SIG-M5 (cell line): Measurements from ENCODE around the gene RFLNA.
"Not testable (repeated sequence)": the region's sequence is repeated elsewhere in the genome, so short reads cannot be mapped to it uniquely, and the experiment has no call there.

Experiments used
- DNase-seq: peaks from one replicate; lab custom pipeline; 2025; lab: John Stamatoyannopoulos, UW

The RFLNA gene

DNA sequence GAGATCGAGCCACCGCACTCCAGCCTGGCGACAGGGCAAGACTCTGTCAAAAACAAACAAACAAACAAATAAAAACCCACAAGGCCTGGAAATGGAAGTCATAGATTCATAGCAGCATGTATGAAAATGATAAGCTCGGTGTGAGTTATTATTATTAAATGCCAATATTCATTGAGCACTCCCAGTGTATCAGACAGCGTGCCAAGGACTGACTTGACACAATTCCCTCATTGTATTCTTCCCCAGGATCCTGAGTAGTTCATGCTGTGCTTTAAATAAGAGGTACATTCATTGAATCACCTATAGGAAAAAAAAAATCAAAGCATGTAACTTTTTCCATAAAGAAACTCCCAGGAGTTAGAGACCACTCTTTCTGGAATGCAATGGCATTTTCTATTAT lies 12.6 kb upstream of the RFLNA start:
- no peak for DNase-seq

DNA sequence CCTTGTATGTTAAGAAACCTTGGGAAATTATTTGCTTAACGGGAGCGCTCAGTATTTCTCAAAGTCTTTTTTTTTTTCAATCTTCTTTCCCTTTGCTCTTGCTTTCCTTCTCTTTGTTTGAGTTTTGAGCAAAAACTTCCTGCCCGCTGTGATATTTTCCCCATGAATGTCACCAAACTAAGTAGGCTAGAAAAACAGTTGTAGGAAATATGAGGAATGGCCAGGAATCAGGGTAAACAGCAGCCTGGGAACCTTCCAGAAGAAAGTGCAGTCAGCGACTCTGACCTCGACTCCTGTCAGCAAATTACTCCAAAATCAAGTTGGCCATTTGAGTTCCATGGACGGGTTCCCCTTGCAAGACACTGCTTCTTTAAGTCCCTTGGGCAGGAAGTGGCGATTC lies 11.6 kb upstream of the RFLNA start:
- DNase-seq = no peak

DNA sequence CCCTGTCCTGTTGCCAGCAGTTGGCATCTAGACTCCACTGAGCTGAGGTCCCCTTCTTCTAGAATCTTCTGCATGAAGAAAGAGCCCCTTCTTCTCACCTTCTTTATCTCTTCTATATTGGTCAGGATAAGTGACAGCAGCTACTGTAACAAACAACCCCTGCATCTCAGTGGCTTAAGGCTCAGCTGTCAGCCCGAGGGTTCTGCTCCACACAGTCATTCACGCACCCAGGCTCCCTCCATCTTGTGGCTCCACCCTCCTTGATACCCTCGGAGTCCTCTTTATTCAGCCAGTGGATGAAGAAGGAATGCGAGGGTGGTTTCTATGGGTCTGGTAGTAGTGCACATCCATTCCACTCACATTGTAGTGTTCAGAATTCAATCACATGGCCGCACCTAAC lies 10.5 kb upstream of the RFLNA start:
- DNase-seq = no peak

DNA sequence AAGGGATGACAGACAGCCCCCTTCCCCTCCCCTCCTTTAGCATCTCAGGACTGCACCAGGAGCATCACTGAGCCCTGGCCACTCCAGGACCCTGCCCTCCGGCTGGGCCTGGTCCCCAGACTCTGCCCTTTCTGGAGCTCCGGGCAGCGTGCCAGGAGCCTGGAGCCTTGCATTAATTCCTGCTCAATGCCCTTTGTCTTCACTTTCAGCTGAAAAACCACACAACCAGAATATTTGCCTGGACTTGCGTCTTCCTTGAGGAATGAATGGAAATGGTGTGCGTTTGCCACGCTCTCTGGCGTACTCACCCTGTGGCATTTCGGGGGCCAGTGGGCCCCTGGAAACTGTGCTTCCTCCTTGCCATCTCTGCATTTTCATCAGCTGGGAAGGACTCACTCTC lies 8.5 kb upstream of the RFLNA start:
- no peak for DNase-seq

DNA sequence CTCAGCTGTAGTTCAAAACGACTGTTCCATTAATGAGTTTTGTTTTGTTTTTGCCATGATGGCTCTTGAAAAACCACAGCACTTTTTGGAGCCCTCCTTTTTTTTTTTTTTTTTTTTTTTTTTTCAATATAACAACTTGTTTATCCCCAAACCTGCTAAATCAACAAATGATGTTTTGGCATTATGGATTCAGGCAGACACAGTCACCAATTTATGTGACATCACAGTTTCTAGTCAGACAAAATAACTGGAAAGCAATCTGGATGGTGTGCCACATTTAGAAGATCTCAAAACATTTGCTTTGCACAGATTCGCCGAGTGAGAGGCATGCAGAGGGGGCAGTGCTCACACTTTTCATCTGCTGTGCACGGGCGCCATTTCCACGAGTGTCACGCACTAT lies 7.9 kb upstream of the RFLNA start:
- no peak for DNase-seq

DNA sequence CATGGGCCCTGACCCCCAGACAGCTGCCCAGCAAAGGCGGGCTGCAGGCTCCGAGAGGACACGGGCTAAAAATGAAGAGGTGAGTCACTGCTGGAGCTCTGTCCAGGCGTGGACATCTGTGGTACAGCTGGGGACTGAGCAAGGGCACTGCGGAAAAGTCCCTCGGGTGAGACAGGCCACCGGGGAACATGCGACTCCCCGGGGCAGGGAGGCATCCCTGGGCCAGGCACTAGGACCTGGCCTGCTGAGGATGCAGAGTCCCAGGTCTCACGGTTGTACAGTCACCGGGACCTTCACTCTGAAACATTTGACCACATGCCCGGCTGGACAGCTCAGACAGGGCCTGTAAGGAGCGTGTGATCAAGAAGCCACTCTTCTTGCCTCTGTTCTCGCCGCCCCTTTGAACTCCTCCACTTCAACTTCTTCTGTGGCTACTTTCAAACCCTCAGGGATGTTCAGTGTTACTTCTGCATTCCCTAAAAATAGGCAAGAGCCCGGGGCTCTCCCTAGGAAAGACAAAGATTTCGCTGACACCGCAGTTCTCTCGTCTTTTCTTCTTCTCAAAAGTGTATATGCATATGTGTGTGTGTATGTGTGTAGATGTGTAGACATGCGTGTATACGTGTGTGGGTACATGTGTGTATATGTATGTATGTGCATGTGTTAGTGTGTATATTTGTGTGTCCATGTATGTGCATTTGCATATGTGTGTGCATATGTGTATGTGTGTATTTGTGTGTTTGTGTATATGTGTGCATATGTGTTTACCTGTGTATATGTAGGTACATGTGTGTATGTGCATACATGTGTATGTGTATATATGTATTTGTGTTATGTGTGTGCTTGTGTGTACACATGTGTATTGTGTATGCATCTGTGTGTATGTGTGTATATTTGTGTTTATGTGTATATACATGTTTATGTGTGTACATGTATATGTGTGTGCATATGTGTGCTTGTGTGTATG lies 5.0 kb upstream of the RFLNA start:
- no peak for DNase-seq

DNA sequence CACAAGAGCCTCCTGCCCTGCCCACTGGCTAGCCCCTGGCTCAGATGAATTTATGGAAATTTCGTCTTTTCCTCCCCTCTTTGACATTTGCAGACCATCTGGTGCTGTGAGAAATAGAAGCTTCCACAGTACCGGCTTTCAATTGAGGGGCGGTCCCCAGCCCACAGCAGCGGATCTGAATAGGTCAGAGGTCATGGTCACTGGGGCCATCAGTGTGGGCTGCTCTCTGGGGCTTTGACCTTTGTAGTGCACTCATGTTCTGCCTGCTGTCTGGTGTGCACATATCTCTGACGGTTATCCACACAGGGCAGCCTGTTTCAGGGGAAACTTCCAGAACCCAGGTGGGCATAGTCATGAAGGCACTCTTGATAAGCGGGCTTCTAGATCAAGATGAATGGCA lies 2.5 kb upstream of the RFLNA start:
- no peak for DNase-seq

DNA sequence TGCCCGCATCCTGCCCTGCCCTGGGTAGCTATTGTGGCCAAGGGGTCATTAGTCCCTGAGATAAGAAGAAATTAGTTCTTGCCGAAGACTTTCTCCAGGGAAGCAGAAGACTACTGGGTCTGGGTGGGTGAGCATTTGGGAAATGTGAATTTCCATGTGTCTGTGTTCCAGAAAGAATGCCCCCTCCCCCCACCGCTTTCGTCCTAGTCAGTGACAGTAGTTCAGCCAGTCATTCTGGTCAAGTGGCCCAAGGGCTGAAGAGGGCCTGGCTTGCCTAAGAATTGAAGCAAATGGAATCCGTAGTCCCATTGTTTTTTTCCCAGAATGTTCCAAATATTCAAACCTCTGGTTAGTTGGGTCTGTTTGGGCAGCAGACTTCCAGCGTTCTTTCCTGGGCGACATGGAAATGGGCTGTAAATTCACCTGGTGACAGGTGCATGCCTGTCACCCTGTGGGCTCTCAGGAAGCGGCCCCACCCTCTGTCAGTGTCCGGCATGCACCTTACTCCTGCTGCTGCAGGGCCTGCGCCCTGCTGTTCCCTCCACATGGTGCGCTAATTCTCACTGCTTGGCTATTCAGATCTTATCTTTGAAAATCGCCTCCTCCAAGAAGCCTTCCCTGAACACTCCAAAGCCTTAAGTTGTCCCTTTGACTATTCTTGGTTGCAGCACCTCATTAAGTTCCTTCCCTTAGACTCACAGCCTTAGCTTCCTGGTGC lies 1.4 kb upstream of the RFLNA start:
- no peak for DNase-seq

DNA sequence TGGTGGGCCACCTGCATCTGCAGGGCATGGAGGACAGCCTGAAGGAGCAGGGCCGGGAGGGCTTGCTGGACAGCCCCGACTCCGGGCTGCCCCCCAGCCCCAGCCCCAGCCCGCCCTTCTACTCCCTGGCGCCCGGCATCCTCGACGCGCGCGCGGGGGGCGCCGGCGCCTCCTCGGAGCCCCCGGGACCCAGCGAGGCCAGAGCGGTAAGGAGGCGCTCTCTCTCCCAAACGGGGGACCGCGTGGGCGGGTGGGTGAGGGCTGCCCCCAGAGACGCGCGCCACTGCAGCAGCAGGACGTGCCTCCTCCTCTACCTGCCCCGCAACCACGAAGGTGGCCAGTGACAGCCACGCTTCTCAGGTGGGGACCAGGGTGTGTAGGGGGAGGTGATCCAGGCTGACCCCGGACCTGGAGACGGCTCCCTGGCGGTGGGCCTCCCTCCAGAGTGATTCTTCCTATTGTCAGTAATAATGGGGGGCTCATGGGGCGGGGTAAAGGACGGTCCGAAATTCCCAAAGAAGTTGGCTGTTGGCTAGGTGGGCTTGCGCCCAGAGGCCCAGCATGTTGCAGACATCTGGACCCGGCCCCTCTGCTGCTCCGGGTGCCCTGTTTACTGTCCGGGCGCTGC lies 652 bp downstream of the RFLNA start:
- DNase-seq = no peak

DNA sequence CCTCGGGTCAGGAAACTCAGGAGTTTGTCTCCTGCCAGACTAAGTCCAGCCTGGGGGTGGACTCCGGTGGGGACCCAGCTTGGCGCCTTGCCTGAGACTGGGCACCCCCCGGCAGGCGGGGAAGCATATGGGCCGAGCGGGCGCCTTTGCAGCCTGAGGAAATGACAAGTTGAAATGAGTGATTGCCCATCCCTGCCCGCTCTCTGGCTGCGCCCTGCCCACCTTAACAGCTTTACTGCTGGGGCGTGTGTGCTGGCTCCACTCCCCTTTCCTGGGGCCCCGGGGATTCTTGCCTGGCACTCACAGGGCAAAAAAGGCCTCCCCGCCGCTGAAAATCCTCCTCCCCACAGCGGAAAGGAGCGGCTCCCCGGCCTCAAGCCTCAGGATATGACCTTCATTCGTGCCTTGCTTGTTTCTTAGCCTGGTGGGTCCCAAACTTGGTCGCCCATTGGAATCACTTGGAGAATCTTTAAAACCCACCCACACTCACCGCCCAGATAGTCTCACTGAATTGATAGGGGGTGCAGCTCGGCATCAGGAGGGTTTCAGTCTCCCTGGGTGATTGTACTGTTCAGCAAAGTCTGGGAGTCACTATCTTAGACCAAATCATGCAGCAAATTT lies 1.5 kb downstream of the RFLNA start:
- DNase-seq = no peak

DNA sequence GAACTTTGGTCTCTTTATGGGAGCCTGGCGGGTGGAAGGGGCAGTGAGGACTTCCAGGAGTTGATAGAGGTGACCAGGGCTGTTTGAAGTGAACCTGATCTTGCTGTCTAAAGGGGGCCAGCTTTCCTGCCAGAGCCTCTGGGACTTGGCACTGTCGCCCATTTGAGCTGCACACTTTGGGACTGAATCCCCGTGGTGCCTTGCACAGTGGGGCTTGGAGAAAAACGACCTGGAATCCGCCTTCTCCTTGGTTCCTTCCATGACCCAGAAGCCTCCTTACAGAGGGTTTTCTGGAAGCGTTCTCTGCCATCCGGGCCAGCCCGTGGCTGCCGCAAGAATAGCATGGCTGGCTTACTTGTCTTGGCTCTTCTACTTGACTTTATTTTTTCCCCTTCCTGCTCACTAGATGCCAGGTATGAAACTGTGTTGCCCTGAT lies 2.0 kb downstream of the RFLNA start:
- DNase-seq = no peak

DNA sequence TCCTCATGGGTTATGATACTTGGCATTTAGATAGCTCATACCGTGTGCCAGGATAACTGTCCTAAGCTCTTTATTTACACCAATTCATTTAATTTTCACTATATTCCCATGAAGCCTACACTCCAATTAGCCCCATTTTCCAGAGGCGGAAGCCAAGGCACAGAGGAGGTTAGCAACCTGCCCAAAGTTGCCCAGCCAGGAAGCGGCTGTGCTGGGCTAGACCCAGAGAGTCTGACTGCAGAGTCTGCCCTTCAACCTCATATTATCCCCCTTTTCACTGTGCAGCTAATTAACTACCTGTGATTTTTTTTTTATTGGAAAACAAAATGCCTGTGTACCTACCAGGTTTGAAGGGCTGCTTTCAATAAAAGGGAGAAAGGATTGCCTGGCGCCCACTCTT lies 2.5 kb downstream of the RFLNA start:
- no peak for DNase-seq

DNA sequence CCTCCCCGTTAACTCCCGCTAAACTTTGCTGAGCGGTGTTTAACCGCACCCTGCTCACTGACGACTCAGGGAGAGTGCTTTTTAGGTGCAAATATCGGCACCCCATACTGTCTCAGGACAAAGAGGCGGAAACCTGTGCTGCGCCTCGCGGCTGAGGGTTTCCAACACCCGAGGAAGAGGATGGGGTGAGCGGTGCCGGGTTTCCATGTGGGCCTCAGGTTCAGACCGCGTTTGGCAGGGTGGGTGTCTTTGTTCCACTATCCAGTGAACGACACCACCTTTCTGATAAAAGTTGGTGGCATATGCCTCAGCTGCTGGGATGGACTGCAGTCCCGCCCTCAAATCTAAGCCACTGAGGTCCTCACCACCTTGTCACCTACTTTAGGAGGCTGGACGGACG lies 3.0 kb downstream of the RFLNA start:
- no peak for DNase-seq

DNA sequence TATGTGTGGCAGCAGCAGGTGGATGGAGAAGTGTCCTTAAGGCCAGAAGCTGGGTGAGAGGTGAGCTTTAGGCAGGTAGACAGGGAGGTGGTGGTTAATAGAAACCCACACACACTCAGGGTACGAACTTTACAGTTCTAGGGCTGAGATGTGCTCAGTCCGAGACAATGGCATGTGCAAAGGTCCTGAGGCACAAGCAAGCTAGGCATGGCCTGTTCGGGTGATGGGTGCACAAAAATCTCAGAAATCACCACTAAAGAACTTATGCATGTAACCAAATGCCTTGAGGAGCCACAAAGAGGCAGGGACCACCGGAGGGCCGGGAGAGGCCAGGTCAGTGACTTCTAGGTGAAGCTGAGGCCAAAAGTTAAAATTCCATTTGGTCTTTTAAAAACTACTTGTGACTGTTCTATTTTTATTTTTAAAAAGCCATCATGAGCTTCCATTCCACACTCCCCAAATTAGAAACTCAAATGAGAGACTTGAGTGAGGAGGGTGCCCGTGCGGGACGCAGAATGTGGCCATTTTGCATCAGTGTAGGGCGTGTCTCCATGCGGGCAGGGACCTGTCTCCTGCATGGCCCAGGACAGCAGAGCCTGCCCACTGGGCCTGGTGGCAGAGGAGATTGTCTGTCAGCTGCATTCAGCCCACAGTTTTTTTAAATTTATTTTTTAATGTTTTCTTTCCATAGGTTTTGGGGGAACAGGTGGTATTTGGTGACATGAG lies 4.0 kb downstream of the RFLNA start:
- no peak for DNase-seq

DNA sequence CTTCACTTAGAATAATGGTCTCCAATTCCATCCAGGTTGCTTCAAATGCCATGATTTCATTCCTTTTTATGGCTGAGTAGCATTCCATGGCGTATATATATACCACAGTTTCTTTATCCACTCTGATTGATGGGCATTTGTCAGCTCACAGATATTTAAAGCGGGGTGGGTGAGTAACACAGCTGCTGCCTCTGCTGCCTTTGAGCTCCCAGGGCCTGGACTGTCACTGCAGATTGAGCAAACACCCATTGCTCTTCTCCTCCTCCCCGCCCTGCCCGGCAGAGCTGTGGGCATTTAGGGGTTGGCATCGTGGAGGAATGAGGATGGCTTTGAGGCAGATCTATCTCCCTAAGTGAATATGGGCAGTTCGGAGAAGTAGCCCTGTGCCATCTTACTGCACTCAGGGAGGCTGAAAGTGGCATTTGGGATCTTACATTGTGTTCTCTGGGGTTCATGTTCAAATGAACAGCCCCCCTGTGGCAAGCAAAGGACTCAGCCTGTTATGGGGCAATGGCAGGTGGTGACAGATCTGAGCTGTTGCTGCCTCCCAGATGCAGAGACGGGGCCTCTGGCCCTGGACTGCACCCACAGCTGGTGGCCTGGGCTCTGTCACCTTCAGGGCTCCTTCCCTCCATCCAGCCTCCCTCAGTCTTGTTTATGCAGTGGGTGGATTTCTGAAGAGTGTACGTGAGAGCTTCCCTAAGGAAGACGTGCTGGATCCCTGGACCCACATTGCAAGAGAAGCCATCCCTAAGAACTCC lies 4.9 kb downstream of the RFLNA start:
- DNase-seq = no peak

DNA sequence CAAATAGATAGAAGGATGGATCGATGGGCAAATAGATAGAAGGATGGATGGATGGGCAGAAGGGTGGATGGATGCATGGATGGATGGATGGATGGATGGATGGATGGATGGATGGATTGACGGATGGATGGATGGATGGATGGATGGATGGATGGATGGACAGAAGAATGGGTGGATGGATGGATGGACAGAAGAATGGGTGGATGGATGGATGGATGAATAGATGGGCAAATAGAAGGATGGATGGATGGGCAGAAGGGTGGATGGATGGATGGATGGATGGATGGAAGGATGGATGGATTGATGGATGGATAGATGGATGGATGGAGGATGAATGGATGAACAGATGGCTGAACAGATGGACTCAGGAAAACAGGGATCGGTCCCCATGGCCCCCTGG lies 5.8 kb downstream of the RFLNA start:
- DNase-seq = not testable (repeated sequence)

DNA sequence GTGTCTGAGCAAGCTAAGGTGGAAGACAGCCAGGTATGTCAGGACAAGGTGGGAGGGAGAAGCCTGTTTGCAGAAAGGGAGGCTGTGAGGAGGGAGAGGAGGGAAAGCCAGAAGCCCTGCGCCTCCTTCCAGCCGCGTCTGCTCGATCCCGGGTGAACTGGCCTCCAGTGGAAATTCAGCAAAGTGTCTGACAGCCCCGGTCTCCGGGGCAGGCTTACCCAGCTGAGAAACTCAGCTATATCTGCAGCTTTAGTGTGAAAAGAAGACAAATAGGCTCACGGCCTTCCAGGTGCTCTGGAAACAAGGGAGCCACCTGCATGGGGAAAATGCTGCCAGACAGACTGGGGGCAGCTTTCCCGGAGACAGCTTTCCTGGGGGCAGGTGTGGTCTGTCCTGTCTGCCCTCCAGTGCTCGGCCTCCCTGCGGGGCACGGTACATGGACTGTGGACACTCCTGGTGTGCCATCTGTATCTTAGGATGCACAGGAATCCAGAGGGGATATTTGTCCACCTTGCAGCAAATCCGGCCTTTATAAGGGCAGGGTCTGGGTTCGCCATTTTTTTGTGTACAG lies 6.3 kb downstream of the RFLNA start:
- no peak for DNase-seq

DNA sequence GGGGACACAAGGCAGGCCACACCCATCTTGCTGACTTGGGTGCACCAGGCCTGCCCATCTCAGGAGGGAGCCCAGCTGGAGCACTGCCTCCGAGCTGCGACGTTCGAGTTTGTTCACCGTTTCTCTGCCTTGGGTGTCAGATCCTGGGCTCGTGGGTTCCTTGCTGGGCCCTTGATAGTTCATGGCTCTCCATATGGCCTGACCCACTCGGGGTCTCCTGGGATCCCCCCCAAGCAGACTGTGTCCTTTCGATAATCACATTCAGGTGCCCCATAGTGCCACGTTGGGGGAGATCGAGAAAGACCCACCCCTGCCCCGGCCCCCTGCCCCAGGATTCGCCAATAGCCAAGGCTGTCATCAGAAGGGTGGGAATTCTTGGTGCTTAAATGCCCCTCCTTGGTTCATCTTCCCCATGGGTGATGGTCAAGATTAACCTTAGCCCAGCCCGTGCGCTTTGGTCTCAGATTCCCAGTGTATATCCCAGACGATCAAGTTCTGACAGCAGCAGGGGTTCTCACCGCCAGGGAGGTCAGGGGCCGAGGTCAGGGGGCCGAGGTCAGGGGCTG lies 7.4 kb downstream of the RFLNA start:
- DNase-seq = no peak

DNA sequence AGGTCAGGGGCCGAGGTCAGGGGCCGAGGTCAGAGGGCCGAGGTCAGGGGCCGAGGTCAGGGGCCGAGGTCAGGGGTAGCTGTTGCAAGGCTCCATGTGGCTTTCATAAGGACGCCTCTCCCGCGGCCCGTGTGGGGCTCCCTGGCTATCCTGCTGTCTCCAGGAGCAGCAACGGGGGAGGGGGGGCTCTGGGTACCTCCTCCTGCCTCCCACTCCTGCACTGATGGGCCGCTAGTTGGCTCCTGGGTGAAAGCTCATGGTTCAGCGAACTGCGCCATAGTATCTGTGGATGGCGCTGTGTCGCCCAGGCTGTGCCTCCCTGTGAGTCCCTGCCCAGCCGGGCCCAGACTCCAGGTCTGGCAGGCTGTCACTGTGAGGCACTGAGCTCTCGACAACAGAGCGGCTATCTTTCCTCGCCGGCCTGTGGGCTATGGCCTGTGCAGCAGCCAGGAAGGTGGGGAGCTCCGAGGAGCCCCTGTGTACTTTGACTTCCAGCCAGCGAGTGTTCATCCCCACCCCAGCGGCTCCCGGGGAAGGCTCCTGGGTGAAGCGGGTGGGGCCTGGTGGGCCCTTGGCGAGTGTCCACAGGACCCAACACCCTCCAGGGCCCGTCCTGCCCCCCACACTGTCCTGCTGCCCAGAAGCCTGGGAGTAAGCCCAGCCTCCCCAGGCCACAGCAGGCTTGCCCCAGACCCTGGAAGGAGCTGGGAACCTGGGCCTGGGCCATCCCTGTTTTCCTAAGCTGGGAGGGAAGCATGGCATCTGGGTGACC lies 8.1 kb downstream of the RFLNA start:
- no peak for DNase-seq
